Transverse colon (tissue), 4 donors: ENCODE measurements around the gene ETFDH.

Experiments
- EP300 ChIP-seq: sonication (generic); formaldehyde crosslinking; IDR thresholded peaks from one replicate; pipeline ENCODE4 v1.6.1; 2017; ENCODE audit warnings: antibody characterized with exemption, low read depth
- POLR2AphosphoS5 ChIP-seq, 3 donors: sonication (generic); formaldehyde crosslinking; IDR thresholded peaks; one replicate each; pipeline ENCODE4 v1.6.1; 2016; ENCODE audit warnings: antibody characterized with exemption in 3 of 3
- TF ChIP-seq, protein P1 (sequence below), 5 experiments: fragments of 200-600 bp in 3 of 5; fragments of 450-650 bp in 2 of 5; sonication (generic) in 3 of 5; IDR thresholded peaks; 1 replicate in 2 of 5; 2 replicates in 3 of 5; pipeline ENCODE4 v1.5.1; 2016 to 2017; ENCODE audit warnings: antibody characterized with exemption in 5 of 5, inconsistent platforms in 3 of 5, mild to moderate bottlenecking in 2 of 5, moderate library complexity in 1 of 5

DNA sequence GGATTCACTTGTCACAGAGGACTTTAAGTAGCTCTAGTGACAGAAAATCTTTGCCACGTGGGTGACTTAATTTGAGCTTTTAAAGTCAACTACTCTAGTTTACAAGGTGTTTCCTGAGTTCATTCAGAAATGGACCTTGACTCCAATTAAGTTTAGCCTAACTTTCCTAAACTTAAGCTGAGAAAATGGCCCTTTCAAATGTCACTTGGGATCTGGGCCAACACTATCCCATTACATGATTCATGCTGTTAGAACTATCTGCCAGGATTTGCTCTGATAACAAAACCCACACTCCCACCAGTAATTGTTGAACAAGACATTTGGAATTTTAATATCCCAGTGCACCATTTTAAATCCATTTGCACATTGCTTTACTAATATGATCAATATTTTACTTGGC lies 41.2 kb upstream of the ETFDH start:
- TF ChIP-seq, protein P1, sequence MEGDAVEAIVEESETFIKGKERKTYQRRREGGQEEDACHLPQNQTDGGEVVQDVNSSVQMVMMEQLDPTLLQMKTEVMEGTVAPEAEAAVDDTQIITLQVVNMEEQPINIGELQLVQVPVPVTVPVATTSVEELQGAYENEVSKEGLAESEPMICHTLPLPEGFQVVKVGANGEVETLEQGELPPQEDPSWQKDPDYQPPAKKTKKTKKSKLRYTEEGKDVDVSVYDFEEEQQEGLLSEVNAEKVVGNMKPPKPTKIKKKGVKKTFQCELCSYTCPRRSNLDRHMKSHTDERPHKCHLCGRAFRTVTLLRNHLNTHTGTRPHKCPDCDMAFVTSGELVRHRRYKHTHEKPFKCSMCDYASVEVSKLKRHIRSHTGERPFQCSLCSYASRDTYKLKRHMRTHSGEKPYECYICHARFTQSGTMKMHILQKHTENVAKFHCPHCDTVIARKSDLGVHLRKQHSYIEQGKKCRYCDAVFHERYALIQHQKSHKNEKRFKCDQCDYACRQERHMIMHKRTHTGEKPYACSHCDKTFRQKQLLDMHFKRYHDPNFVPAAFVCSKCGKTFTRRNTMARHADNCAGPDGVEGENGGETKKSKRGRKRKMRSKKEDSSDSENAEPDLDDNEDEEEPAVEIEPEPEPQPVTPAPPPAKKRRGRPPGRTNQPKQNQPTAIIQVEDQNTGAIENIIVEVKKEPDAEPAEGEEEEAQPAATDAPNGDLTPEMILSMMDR (IDR thresholded peaks at IDR 0.05) = no peak
- TF ChIP-seq POLR2AphosphoS5 (IDR thresholded peaks at IDR 0.05) = no peak
- TF ChIP-seq EP300 = no peak
